ENCODE data around the gene ACAP1.

DNA sequence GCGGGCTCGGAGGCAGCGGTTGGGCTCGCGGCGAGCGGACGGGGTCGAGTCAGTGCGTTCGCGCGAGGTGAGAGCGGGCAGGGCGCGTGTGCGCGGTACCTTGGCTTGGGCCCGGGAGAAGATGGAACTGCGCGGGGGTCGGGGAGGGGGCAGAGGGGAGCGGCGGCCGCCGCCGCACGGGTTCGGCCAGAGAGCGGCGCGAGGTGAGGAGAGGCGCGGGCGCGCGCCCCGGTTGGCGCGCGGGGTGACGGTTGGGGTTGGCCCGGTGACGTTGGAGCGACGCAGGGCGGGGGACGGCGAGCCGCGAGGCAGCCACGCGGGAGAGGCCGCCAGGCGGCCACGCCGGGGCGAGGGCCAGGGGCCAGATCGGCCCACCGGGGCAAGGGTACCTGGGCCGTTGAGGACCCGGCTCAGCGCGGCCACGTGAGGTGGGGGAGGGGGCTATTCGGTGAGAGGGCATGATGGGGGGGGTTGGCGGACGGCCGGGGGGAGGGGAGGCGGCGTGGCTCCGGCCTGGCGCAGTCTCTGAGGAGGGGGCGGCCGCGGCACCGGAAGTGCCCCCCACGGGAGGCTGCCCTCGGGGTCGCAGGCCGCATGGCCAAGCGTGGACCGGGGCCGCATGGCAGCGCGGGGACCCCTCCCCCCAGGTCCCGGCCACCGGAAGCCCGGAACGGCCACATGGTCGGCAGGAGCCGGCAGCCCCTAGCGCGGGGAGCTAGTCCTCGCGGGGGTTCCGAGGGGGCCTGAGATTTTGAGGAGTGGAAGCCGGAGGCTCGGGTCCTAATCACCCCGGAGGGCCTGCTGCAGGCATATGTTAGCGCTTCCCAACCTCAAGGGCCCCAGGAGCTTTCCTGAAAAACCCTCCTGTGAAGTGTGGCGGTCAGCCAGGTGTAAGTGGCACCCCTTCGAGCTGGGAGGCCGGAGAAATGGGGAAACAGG, 28.4 kb upstream of the ACAP1 start:
- peak; percentile 3 for TF ChIP-seq TAF1 (IDR thresholded peaks at IDR 0.05; ENCODE audit: control insufficient read depth, extremely low read depth, insufficient read depth, low read length, severe bottlenecking)
- no peak; a peak in 1 of 4 replicates for TF ChIP-seq SIN3A (IDR thresholded peaks at IDR 0.05; ENCODE audit: borderline replicate concordance in 2 of 2, control insufficient read depth in 1 of 2, low read depth in 2 of 2, low read length in 2 of 2)

All from K562 (cell line).